ENCODE measurements around the gene ZC3HAV1.
A peak's percentile ranks its signal among the peaks of the same experiment; 100 is the strongest.

Gene ZC3HAV1

DNA sequence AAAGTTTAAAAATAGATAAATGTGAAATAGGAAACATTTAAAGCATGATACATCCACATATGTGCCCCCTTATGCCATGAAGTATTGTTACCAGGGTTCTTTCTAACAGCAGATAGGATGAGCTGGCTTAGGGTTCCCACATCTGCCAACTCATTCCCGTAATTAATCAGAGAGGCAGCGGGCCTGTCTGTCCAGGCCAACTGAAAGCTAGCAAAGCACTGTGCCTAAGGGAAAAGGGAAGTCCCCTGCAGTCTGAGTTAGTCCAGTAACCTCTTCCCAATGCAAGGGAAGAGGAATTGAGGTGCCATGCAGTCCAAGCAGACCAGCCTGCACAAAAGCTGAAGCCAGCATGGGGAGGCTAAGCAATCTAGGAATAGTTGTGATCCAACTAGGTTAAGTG lies 55.4 kb downstream of the ZC3HAV1 start:
- TF ChIP-seq ZNF8 (CRISPR knock-in tag; IDR thresholded peaks at IDR 0.05) (no peak), RARB (CRISPR knock-in tag; IDR thresholded peaks at IDR 0.05) (no peak), SNAI2 (CRISPR knock-in tag; IDR thresholded peaks at IDR 0.05) (no peak), ARNTL (CRISPR knock-in tag; IDR thresholded peaks at IDR 0.05; ENCODE audit: borderline replicate concordance, low read depth) (no peak)
- ATAC-seq: peak; percentile 86

DNA sequence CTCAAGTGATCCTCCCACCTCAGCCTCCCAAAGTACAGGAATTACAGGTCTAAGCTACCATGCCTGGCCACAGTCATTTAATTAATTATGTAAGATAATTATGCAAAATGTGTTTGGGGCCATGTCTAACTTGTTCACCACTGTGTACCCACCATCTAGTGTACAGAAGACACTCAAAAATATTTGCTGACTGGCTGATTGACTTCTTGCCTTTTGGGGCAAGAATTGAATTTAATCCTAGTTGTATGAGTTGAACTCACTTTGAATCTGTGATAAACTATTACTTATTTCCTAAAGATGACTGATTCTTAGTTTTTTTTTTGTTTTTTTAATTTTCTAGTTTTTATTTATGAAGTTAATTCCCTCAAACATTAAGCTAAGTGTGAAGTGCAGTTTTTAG lies 57.9 kb downstream of the ZC3HAV1 start:
- TF ChIP-seq ESRRG (CRISPR knock-in tag; IDR thresholded peaks at IDR 0.05): no peak
- no peak for TF ChIP-seq ZFP3 (CRISPR knock-in tag; IDR thresholded peaks at IDR 0.05)
- no peak for TF ChIP-seq ZNF565 (CRISPR knock-in tag; conservative IDR thresholded peaks at IDR 0.05; ENCODE audit: low read depth)
- ATAC-seq: no peak

DNA sequence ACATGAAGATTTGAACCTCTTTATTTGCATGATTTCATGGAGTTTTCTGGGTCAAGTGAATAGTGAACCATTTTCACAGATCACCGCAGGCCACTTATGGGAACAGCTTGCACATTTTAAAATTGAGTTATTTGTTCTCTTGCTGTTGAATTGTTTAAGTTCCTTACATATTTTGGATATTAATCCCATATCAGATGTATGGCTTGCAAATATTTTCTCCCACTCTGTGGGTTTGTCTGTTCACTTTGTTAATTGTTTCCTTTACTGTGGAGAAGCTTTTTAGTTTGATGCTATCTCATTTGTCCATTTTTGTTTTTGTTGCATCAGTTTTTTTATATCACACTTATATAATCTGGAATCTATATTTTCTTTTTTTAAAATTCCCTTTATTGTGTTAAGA lies 59.6 kb downstream of the ZC3HAV1 start:
- TF ChIP-seq, protein P1, sequence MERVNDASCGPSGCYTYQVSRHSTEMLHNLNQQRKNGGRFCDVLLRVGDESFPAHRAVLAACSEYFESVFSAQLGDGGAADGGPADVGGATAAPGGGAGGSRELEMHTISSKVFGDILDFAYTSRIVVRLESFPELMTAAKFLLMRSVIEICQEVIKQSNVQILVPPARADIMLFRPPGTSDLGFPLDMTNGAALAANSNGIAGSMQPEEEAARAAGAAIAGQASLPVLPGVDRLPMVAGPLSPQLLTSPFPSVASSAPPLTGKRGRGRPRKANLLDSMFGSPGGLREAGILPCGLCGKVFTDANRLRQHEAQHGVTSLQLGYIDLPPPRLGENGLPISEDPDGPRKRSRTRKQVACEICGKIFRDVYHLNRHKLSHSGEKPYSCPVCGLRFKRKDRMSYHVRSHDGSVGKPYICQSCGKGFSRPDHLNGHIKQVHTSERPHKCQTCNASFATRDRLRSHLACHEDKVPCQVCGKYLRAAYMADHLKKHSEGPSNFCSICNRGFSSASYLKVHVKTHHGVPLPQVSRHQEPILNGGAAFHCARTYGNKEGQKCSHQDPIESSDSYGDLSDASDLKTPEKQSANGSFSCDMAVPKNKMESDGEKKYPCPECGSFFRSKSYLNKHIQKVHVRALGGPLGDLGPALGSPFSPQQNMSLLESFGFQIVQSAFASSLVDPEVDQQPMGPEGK (CRISPR knock-in tag; IDR thresholded peaks at IDR 0.05; ENCODE audit: borderline replicate concordance): no peak
- TF ChIP-seq SNAI2 (CRISPR knock-in tag; IDR thresholded peaks at IDR 0.05): no peak
- no peak for TF ChIP-seq ISL1 (CRISPR knock-in tag; IDR thresholded peaks at IDR 0.05)
- TF ChIP-seq, protein P2, sequence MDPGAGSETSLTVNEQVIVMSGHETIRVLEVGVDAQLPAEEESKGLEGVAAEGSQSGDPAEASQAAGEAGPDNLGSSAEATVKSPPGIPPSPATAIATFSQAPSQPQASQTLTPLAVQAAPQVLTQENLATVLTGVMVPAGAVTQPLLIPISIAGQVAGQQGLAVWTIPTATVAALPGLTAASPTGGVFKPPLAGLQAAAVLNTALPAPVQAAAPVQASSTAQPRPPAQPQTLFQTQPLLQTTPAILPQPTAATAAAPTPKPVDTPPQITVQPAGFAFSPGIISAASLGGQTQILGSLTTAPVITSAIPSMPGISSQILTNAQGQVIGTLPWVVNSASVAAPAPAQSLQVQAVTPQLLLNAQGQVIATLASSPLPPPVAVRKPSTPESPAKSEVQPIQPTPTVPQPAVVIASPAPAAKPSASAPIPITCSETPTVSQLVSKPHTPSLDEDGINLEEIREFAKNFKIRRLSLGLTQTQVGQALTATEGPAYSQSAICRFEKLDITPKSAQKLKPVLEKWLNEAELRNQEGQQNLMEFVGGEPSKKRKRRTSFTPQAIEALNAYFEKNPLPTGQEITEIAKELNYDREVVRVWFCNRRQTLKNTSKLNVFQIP (CRISPR knock-in tag; IDR thresholded peaks at IDR 0.05; ENCODE audit: borderline replicate concordance, low read depth): no peak
- no peak for TF ChIP-seq ZNF565 (CRISPR knock-in tag; conservative IDR thresholded peaks at IDR 0.05; ENCODE audit: low read depth)
- no peak for TF ChIP-seq ZC3H10 (CRISPR knock-in tag; IDR thresholded peaks at IDR 0.05)
- no peak for TF ChIP-seq PPARA (CRISPR knock-in tag; IDR thresholded peaks at IDR 0.05; ENCODE audit: borderline replicate concordance)
- no peak for TF ChIP-seq TCF4 (CRISPR knock-in tag; IDR thresholded peaks at IDR 0.05; ENCODE audit: borderline replicate concordance)
- no peak for TF ChIP-seq GLIS3 (CRISPR knock-in tag; IDR thresholded peaks at IDR 0.05)
- no peak for TF ChIP-seq ESRRG (CRISPR knock-in tag; IDR thresholded peaks at IDR 0.05)
- TF ChIP-seq BACH2 (CRISPR knock-in tag; IDR thresholded peaks at IDR 0.05; ENCODE audit: borderline replicate concordance): no peak
- TF ChIP-seq ARNTL (CRISPR knock-in tag; IDR thresholded peaks at IDR 0.05; ENCODE audit: borderline replicate concordance, low read depth): no peak
- TF ChIP-seq, protein P3, sequence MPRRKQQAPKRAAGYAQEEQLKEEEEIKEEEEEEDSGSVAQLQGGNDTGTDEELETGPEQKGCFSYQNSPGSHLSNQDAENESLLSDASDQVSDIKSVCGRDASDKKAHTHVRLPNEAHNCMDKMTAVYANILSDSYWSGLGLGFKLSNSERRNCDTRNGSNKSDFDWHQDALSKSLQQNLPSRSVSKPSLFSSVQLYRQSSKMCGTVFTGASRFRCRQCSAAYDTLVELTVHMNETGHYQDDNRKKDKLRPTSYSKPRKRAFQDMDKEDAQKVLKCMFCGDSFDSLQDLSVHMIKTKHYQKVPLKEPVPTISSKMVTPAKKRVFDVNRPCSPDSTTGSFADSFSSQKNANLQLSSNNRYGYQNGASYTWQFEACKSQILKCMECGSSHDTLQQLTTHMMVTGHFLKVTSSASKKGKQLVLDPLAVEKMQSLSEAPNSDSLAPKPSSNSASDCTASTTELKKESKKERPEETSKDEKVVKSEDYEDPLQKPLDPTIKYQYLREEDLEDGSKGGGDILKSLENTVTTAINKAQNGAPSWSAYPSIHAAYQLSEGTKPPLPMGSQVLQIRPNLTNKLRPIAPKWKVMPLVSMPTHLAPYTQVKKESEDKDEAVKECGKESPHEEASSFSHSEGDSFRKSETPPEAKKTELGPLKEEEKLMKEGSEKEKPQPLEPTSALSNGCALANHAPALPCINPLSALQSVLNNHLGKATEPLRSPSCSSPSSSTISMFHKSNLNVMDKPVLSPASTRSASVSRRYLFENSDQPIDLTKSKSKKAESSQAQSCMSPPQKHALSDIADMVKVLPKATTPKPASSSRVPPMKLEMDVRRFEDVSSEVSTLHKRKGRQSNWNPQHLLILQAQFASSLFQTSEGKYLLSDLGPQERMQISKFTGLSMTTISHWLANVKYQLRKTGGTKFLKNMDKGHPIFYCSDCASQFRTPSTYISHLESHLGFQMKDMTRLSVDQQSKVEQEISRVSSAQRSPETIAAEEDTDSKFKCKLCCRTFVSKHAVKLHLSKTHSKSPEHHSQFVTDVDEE (CRISPR knock-in tag; IDR thresholded peaks at IDR 0.05): no peak
- TF ChIP-seq OSR1 (CRISPR knock-in tag; IDR thresholded peaks at IDR 0.05): no peak
- TF ChIP-seq ZFP30 (CRISPR knock-in tag; IDR thresholded peaks at IDR 0.05): no peak
- TF ChIP-seq CSDC2 (CRISPR knock-in tag; IDR thresholded peaks at IDR 0.05): no peak
- no peak for TF ChIP-seq TOX (CRISPR knock-in tag; IDR thresholded peaks at IDR 0.05; ENCODE audit: borderline replicate concordance)
- no peak for ATAC-seq

DNA sequence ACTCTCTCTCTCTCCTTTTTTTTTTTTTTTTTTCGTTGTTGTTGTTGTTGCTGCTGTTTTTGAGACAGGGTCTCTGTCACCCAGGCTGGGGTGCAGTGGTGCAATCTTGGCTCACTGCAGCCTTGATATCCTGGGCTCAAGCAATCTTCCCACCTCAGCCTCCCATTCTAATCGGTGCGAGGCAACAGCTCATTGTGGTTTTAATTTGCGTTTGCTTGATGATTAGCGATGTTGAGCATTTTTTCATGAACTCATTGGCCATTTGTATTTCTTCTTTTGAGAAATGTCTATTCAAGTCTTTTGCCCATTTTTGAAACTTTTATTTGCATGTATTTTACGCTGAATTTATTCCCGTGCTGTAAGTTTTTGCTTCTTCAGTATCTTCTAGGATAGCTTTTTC lies 60.4 kb downstream of the ZC3HAV1 start:
- no peak for TF ChIP-seq SNAI2 (CRISPR knock-in tag; IDR thresholded peaks at IDR 0.05)
- no peak for TF ChIP-seq ZFP30 (CRISPR knock-in tag; IDR thresholded peaks at IDR 0.05)
- no peak for TF ChIP-seq ZNF8 (CRISPR knock-in tag; IDR thresholded peaks at IDR 0.05)
- no peak for ATAC-seq

DNA sequence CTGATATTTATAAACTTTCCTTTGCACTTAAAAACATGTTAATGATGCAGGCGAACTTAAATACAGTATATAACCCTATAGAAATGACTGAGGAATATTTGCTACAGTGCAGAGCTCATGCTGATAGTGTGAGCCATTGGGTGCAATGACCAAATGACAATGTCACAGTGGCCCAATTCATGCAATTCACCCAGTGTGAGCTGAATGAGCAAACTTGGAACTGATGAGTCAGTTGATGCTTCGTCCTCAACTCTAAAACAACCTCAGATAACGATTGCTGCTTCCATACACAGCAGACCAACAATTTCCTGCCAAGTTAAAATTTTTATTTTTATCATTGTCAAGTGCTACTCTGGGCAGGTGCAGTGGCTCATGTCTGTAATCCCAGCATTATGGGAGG lies 61.5 kb downstream of the ZC3HAV1 start:
- no peak for TF ChIP-seq ZNF8 (CRISPR knock-in tag; IDR thresholded peaks at IDR 0.05)
- TF ChIP-seq, protein P4, sequence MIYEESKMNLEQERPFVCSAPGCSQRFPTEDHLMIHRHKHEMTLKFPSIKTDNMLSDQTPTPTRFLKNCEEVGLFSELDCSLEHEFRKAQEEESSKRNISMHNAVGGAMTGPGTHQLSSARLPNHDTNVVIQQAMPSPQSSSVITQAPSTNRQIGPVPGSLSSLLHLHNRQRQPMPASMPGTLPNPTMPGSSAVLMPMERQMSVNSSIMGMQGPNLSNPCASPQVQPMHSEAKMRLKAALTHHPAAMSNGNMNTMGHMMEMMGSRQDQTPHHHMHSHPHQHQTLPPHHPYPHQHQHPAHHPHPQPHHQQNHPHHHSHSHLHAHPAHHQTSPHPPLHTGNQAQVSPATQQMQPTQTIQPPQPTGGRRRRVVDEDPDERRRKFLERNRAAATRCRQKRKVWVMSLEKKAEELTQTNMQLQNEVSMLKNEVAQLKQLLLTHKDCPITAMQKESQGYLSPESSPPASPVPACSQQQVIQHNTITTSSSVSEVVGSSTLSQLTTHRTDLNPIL (CRISPR knock-in tag; IDR thresholded peaks at IDR 0.05; ENCODE audit: low read depth): no peak
- ATAC-seq: no peak

All from SK-N-SH treated with all-trans-retinoic acid at 6 μM for 48 hours (cell line).